ENCODE results near the gene CCDC63. TPM values are rescaled to one million over a fixed set of nuclear protein-coding genes. Genes with fewer than 3 reads are reported as not detected.

CCDC63 gene
- total and polyA plus RNA-seq, 9 of the 15 experiments (the other 6 are each of a cell fraction or from before 2014, with no cell fraction given): not detected

GRCh38 chr12:110826592-110827200 lies 20.1 kb upstream of the CCDC63 start (continued):
- TF ChIP-seq, protein P1, sequence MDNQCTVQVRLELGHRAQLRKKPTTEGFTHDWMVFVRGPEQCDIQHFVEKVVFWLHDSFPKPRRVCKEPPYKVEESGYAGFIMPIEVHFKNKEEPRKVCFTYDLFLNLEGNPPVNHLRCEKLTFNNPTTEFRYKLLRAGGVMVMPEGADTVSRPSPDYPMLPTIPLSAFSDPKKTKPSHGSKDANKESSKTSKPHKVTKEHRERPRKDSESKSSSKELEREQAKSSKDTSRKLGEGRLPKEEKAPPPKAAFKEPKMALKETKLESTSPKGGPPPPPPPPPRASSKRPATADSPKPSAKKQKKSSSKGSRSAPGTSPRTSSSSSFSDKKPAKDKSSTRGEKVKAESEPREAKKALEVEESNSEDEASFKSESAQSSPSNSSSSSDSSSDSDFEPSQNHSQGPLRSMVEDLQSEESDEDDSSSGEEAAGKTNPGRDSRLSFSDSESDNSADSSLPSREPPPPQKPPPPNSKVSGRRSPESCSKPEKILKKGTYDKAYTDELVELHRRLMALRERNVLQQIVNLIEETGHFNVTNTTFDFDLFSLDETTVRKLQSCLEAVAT (IDR thresholded peaks at IDR 0.05): peak in 1 of 2 experiments; percentile 80; a peak in 2 of 4 replicates
- TF ChIP-seq HSF4 (CRISPR knock-in tag; IDR thresholded peaks at IDR 0.05; ENCODE audit: borderline replicate concordance): no peak
- no peak for TF ChIP-seq SAFB2 (IDR thresholded peaks at IDR 0.05; ENCODE audit: borderline replicate concordance, low read depth, low read length, severe bottlenecking)
- TF ChIP-seq, protein P2, sequence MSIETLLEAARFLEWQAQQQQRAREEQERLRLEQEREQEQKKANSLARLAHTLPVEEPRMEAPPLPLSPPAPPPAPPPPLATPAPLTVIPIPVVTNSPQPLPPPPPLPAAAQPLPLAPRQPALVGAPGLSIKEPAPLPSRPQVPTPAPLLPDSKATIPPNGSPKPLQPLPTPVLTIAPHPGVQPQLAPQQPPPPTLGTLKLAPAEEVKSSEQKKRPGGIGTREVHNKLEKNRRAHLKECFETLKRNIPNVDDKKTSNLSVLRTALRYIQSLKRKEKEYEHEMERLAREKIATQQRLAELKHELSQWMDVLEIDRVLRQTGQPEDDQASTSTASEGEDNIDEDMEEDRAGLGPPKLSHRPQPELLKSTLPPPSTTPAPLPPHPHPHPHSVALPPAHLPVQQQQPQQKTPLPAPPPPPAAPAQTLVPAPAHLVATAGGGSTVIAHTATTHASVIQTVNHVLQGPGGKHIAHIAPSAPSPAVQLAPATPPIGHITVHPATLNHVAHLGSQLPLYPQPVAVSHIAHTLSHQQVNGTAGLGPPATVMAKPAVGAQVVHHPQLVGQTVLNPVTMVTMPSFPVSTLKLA (conservative IDR thresholded peaks at IDR 0.05): peak in 1 of 2 experiments; percentile 53; a peak in 1 of 4 replicates
- no peak for TF ChIP-seq POLR2AphosphoS2 (IDR thresholded peaks at IDR 0.05; ENCODE audit: low read length)
- TF ChIP-seq, protein P3, sequence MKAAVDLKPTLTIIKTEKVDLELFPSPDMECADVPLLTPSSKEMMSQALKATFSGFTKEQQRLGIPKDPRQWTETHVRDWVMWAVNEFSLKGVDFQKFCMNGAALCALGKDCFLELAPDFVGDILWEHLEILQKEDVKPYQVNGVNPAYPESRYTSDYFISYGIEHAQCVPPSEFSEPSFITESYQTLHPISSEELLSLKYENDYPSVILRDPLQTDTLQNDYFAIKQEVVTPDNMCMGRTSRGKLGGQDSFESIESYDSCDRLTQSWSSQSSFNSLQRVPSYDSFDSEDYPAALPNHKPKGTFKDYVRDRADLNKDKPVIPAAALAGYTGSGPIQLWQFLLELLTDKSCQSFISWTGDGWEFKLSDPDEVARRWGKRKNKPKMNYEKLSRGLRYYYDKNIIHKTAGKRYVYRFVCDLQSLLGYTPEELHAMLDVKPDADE (conservative IDR thresholded peaks at IDR 0.05; ENCODE audit: control insufficient read depth, low read depth, low read length): no peak
- no peak for TF ChIP-seq SNIP1 (IDR thresholded peaks at IDR 0.05; ENCODE audit: low read depth)
- no peak for TF ChIP-seq DDX20 (tag; IDR thresholded peaks at IDR 0.05; ENCODE audit: low read depth)
- TF ChIP-seq, protein P4, sequence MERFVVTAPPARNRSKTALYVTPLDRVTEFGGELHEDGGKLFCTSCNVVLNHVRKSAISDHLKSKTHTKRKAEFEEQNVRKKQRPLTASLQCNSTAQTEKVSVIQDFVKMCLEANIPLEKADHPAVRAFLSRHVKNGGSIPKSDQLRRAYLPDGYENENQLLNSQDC (CRISPR knock-in tag; IDR thresholded peaks at IDR 0.05): no peak
- TF ChIP-seq KAT8 (IDR thresholded peaks at IDR 0.05; ENCODE audit: low read depth): no peak
- TF ChIP-seq, protein P5, sequence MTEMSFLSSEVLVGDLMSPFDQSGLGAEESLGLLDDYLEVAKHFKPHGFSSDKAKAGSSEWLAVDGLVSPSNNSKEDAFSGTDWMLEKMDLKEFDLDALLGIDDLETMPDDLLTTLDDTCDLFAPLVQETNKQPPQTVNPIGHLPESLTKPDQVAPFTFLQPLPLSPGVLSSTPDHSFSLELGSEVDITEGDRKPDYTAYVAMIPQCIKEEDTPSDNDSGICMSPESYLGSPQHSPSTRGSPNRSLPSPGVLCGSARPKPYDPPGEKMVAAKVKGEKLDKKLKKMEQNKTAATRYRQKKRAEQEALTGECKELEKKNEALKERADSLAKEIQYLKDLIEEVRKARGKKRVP (CRISPR knock-in tag; IDR thresholded peaks at IDR 0.05): no peak
- no peak for TF ChIP-seq EWSR1 (IDR thresholded peaks at IDR 0.05; ENCODE audit: borderline replicate concordance, low read depth, partially characterized antibody)
- no peak for TF ChIP-seq ZNF699 (CRISPR knock-in tag; IDR thresholded peaks at IDR 0.05; ENCODE audit: insufficient replicate concordance)
- TF ChIP-seq, protein P6, sequence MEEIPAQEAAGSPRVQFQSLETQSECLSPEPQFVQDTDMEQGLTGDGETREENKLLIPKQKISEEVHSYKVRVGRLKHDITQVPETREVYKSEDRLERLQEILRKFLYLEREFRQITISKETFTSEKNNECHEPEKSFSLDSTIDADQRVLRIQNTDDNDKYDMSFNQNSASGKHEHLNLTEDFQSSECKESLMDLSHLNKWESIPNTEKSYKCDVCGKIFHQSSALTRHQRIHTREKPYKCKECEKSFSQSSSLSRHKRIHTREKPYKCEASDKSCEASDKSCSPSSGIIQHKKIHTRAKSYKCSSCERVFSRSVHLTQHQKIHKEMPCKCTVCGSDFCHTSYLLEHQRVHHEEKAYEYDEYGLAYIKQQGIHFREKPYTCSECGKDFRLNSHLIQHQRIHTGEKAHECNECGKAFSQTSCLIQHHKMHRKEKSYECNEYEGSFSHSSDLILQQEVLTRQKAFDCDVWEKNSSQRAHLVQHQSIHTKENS (CRISPR knock-in tag; IDR thresholded peaks at IDR 0.05): no peak
- no peak for TF ChIP-seq CBFA2T3 (IDR thresholded peaks at IDR 0.05)
- no peak for TF ChIP-seq ZNF780A (CRISPR knock-in tag; IDR thresholded peaks at IDR 0.05)
- no peak for TF ChIP-seq ETS2 (tag; IDR thresholded peaks at IDR 0.05; ENCODE audit: borderline replicate concordance, poor library complexity, severe bottlenecking)
- TF ChIP-seq SMARCB1 (IDR thresholded peaks at IDR 0.05; ENCODE audit: insufficient read length, low read depth): no peak

All from K562 (cell line).